H1 (cell line): ENCODE results near the gene SOX15. TPM values are rescaled to one million over a fixed set of nuclear protein-coding genes. Genes with fewer than 3 reads are reported as not detected.

Experiments
- GABPA ChIP-seq: IDR thresholded peaks from 2 replicates; pipeline ENCODE4 v1.6.1; 2011; ENCODE audit warnings: mild to moderate bottlenecking, low read length, moderate library complexity, borderline replicate concordance; ENCODE audit not compliant: insufficient read depth
- HDAC6 ChIP-seq: IDR thresholded peaks from one replicate; pipeline ENCODE4 v1.7.1; 2012; ENCODE audit warnings: low read depth, mild to moderate bottlenecking, inconsistent platforms, low read length, moderate library complexity
- NRF1 ChIP-seq: IDR thresholded peaks from 2 replicates; pipeline ENCODE4 v1.6.1; 2011; ENCODE audit warnings: mild to moderate bottlenecking, low read depth, low read length, improper control_type of control experiment
- SAP30 ChIP-seq: fragments of 300-600 bp; sonication (generic); IDR thresholded peaks from 2 replicates; pipeline ENCODE4 v1.7.1; 2012; ENCODE audit warnings: low read length, moderate library complexity, mild to moderate bottlenecking, inconsistent platforms; ENCODE audit not compliant: insufficient read depth, insufficient replicate concordance
- SIN3A ChIP-seq, 2 experiments: IDR thresholded peaks in 1 of 2; conservative IDR thresholded peaks in 1 of 2; 2 replicates each; pipeline ENCODE4 v1.6.1; 2011 to 2012; ENCODE audit warnings: low read length in 2 of 2, improper control_type of control experiment in 1 of 2, low read depth in 1 of 2, mild to moderate bottlenecking in 1 of 2
- polyA plus RNA-seq, 7 experiments: library from polyadenylated mRNA; depleted of rRNA in 3 of 7; stranded (reverse) in 5 of 7; unstranded in 2 of 7; fragments of >200 nt in 5 of 7; fragments of 200-250 nt in 2 of 7; gene quantifications; 1 replicate in 5 of 7; 2 replicates in 1 of 7; 4 replicates in 1 of 7; pipeline versions ENCODE4 v1.2.1 to v1.2.3, GENCODE V29; 2011 to 2013; ENCODE audit warnings: missing spikeins in 2 of 7, mixed read lengths in 2 of 7
- total RNA-seq: library from RNA; stranded (reverse); fragmentation: NEBNext Ultra II Directional; extraction: Animal tissue kit (Norgen Biotek cat#: 25700); gene quantifications from 2 replicates; pipeline ENCODE4 v1.2.1, GENCODE V29; 2021
- TF ChIP-seq, protein P1 (sequence below): fragments of 300-600 bp; sonication (generic); IDR thresholded peaks from 2 replicates; pipeline ENCODE4 v1.7.1; 2012; ENCODE audit warnings: low read length, moderate library complexity, mild to moderate bottlenecking, inconsistent platforms; ENCODE audit not compliant: insufficient replicate concordance
- TF ChIP-seq, protein P2 (sequence below): IDR thresholded peaks from 2 replicates; pipeline ENCODE4 v1.6.1; 2011; ENCODE audit warnings: low read depth, mild to moderate bottlenecking, low read length; ENCODE audit not compliant: insufficient read depth

SOX15 gene
- total and polyA plus RNA-seq, 2 of the 8 experiments (the other 6 are each of a cell fraction or from before 2014, with no cell fraction given) = 14.3 to 26.8 TPM

DNA sequence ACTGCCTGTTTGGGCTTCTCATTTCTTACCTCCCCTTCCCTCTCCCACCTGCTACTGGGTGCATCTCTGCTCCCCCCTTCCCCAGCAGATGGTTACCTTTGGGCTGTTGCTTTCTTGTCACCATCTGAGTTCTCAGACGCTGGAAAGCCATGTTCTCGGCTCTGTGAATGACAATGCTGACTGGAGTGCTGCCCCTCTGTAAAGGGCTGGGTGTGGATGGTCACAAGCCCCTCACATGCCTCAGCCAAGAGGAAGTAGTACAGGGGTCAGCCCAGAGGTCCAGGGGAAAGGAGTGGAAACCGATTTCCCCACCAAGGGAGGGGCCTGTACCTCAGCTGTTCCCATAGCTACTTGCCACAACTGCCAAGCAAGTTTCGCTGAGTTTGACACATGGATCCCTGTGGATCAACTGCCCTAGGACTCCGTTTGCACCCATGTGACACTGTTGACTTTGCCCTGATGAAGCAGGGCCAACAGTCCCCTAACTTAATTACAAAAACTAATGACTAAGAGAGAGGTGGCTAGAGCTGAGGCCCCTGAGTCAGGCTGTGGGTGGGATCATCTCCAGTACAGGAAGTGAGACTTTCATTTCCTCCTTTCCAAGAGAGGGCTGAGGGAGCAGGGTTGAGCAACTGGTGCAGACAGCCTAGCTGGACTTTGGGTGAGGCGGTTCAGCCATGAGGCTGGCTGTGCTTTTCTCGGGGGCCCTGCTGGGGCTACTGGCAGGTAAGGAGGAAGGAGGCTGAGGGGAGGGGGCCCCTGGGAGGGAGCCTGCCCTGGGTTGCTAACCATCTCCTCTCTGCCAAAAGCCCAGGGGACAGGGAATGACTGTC lies 10.7 kb downstream of the SOX15 start, which contains the start of gene CD68 (continued):
- TF ChIP-seq, protein P1, sequence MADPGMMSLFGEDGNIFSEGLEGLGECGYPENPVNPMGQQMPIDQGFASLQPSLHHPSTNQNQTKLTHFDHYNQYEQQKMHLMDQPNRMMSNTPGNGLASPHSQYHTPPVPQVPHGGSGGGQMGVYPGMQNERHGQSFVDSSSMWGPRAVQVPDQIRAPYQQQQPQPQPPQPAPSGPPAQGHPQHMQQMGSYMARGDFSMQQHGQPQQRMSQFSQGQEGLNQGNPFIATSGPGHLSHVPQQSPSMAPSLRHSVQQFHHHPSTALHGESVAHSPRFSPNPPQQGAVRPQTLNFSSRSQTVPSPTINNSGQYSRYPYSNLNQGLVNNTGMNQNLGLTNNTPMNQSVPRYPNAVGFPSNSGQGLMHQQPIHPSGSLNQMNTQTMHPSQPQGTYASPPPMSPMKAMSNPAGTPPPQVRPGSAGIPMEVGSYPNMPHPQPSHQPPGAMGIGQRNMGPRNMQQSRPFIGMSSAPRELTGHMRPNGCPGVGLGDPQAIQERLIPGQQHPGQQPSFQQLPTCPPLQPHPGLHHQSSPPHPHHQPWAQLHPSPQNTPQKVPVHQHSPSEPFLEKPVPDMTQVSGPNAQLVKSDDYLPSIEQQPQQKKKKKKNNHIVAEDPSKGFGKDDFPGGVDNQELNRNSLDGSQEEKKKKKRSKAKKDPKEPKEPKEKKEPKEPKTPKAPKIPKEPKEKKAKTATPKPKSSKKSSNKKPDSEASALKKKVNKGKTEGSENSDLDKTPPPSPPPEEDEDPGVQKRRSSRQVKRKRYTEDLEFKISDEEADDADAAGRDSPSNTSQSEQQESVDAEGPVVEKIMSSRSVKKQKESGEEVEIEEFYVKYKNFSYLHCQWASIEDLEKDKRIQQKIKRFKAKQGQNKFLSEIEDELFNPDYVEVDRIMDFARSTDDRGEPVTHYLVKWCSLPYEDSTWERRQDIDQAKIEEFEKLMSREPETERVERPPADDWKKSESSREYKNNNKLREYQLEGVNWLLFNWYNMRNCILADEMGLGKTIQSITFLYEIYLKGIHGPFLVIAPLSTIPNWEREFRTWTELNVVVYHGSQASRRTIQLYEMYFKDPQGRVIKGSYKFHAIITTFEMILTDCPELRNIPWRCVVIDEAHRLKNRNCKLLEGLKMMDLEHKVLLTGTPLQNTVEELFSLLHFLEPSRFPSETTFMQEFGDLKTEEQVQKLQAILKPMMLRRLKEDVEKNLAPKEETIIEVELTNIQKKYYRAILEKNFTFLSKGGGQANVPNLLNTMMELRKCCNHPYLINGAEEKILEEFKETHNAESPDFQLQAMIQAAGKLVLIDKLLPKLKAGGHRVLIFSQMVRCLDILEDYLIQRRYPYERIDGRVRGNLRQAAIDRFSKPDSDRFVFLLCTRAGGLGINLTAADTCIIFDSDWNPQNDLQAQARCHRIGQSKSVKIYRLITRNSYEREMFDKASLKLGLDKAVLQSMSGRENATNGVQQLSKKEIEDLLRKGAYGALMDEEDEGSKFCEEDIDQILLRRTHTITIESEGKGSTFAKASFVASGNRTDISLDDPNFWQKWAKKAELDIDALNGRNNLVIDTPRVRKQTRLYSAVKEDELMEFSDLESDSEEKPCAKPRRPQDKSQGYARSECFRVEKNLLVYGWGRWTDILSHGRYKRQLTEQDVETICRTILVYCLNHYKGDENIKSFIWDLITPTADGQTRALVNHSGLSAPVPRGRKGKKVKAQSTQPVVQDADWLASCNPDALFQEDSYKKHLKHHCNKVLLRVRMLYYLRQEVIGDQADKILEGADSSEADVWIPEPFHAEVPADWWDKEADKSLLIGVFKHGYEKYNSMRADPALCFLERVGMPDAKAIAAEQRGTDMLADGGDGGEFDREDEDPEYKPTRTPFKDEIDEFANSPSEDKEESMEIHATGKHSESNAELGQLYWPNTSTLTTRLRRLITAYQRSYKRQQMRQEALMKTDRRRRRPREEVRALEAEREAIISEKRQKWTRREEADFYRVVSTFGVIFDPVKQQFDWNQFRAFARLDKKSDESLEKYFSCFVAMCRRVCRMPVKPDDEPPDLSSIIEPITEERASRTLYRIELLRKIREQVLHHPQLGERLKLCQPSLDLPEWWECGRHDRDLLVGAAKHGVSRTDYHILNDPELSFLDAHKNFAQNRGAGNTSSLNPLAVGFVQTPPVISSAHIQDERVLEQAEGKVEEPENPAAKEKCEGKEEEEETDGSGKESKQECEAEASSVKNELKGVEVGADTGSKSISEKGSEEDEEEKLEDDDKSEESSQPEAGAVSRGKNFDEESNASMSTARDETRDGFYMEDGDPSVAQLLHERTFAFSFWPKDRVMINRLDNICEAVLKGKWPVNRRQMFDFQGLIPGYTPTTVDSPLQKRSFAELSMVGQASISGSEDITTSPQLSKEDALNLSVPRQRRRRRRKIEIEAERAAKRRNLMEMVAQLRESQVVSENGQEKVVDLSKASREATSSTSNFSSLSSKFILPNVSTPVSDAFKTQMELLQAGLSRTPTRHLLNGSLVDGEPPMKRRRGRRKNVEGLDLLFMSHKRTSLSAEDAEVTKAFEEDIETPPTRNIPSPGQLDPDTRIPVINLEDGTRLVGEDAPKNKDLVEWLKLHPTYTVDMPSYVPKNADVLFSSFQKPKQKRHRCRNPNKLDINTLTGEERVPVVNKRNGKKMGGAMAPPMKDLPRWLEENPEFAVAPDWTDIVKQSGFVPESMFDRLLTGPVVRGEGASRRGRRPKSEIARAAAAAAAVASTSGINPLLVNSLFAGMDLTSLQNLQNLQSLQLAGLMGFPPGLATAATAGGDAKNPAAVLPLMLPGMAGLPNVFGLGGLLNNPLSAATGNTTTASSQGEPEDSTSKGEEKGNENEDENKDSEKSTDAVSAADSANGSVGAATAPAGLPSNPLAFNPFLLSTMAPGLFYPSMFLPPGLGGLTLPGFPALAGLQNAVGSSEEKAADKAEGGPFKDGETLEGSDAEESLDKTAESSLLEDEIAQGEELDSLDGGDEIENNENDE = peak; percentile 47
- no peak for TF ChIP-seq HDAC6
- TF ChIP-seq SAP30 = no peak
- TF ChIP-seq NRF1 = no peak
- TF ChIP-seq GABPA = 0 out of 2 replicates have a peak, but pooled peaks have one; percentile 33
- TF ChIP-seq, protein P2, sequence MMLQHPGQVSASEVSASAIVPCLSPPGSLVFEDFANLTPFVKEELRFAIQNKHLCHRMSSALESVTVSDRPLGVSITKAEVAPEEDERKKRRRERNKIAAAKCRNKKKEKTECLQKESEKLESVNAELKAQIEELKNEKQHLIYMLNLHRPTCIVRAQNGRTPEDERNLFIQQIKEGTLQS = no peak
- TF ChIP-seq SIN3A (conservative IDR thresholded peaks at IDR 0.05 in 1 of 2, IDR thresholded peaks at IDR 0.05 in 1 of 2; ENCODE audit: low read depth in 1 of 2, low read length in 2 of 2) = peak; percentile 46 to 88; a peak in 2 of 4 replicates
